Ascending aorta (tissue), 2 donors: ENCODE results near the gene KLHL17. TPM values are rescaled to one million over a fixed set of nuclear protein-coding genes. Genes with fewer than 3 reads are reported as not detected.

Experiments
- DNase-seq, 2 donors: peaks; one replicate each; pipeline ENCODE4 v3.0.0-alpha.2; 2019; ENCODE audit warnings: low spot score in 2 of 2
- H3K27ac ChIP-seq, 2 donors: fragments of 200-600 bp; sonication (generic); one replicate each; pipeline ENCODE4 v1.5.1; 2016 to 2017; ENCODE audit warnings: mild to moderate bottlenecking in 1 of 2
- H3K27me3 ChIP-seq: fragments of 200-600 bp; sonication (generic); one replicate; pipeline ENCODE4 v1.5.1; 2017
- H3K36me3 ChIP-seq, 2 donors: fragments of 200-600 bp; sonication (generic); one replicate each; pipeline ENCODE4 v1.5.1; 2016
- H3K4me1 ChIP-seq, 2 donors: fragments of 200-600 bp; sonication (generic); one replicate each; pipeline ENCODE4 v1.5.1; 2016 to 2017; ENCODE audit warnings: mild to moderate bottlenecking in 1 of 2
- H3K4me3 ChIP-seq, 2 donors: fragments of 200-600 bp; sonication (generic); one replicate each; pipeline ENCODE4 v1.5.1; 2016 to 2017; ENCODE audit warnings: mild to moderate bottlenecking in 1 of 2
- H3K9me3 ChIP-seq, 2 donors: fragments of 200-600 bp; sonication (generic); one replicate each; pipeline ENCODE4 v1.5.1; 2016
- intact Hi-C: fragments of 100-400 bp; cut with DNase I; formaldehyde crosslinking; loops from one replicate; pipeline ENCODE4 v1.15.1; 2023
- total RNA-seq: library from RNA; depleted of rRNA; stranded (reverse); fragments of >200 nt; gene quantifications from one replicate; pipeline ENCODE4 v1.1.0, GENCODE V29; 2016
- TF ChIP-seq, protein P1 (sequence below), 3 experiments: fragments of 200-600 bp in 2 of 3; fragments of 450-650 bp in 1 of 3; sonication (generic) in 2 of 3; IDR thresholded peaks; one replicate each; pipeline ENCODE4 v1.5.1; 2016 to 2019; ENCODE audit warnings: antibody characterized with exemption in 3 of 3, mild to moderate bottlenecking in 1 of 3, moderate library complexity in 1 of 3

KLHL17 gene
- total RNA-seq, 1 donor from 2014 or later, result 16.6 TPM

DNA sequence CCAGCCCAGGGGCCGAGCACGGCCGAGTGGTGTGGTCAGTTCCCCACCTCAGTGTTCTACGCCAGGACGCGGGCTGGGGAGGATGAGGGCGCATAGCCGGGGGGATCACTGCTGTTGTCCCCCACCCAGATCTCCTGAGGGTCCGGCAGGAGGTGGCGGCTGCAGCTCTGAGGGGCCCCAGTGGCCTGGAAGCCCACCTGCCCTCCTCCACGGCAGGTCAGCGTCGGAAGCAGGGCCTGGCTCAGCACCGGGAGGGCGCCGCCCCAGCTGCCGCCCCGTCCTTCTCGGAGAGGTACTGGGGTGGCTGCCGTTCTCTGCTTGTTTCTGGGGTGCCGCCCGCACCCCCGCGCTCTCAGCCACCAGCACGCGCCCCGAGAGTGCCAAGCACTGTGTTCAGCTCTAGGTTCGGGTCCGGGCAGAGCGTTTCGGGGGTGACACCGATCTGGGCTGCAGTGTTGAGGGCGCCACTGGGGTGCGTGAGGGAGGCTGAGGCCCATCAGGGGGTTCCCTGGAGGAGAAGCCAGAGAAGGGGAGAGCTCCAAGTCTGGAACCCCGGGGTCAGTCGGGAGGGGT, 19.3 kb upstream of the KLHL17 start:
- intact Hi-C loops, result loop anchor here (2.0 kb wide), 1 partner anchor 18 kb away; the partner anchor contains the start of gene NOC2L
- Histone ChIP-seq H3K27ac (peak overlapping the region; percentile 53 to 70), H3K36me3 (peaks cover 5 to 13% of the 10 kb centered on the region in 2 donors), H3K4me1 (peaks cover 13 to 21% of the 10 kb centered on the region in 2 donors), H3K27me3 (peaks cover 12% of the 10 kb centered on the region), H3K4me3 (peak overlapping the region; percentile 48 to 62), H3K9me3 (no peaks in the 10 kb centered on the region)
- TF ChIP-seq, protein P1, sequence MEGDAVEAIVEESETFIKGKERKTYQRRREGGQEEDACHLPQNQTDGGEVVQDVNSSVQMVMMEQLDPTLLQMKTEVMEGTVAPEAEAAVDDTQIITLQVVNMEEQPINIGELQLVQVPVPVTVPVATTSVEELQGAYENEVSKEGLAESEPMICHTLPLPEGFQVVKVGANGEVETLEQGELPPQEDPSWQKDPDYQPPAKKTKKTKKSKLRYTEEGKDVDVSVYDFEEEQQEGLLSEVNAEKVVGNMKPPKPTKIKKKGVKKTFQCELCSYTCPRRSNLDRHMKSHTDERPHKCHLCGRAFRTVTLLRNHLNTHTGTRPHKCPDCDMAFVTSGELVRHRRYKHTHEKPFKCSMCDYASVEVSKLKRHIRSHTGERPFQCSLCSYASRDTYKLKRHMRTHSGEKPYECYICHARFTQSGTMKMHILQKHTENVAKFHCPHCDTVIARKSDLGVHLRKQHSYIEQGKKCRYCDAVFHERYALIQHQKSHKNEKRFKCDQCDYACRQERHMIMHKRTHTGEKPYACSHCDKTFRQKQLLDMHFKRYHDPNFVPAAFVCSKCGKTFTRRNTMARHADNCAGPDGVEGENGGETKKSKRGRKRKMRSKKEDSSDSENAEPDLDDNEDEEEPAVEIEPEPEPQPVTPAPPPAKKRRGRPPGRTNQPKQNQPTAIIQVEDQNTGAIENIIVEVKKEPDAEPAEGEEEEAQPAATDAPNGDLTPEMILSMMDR (IDR thresholded peaks at IDR 0.05), result no peak
- DNase-seq, result no peak

- H3K27ac ChIP-seq, result peak overlapping the region; percentile 56 to 70
- H3K9me3 ChIP-seq, result no peaks in the 10 kb centered on the region
- TF ChIP-seq, protein P1 (IDR thresholded peaks at IDR 0.05), result no peak
- peaks cover 13 to 21% of the 10 kb centered on the region in 2 donors for H3K4me1 ChIP-seq
- intact Hi-C loops, result loop anchor here (2.0 kb wide), 1 partner anchor 17 kb away; the partner anchor contains the start of gene NOC2L
- H3K27me3 ChIP-seq, result peaks cover 12% of the 10 kb centered on the region
- peaks cover 5 to 19% of the 10 kb centered on the region in 2 donors for H3K36me3 ChIP-seq
- peak in 1 of 2 donors; percentile 85 for DNase-seq
- peak overlapping the region; percentile 50 to 62 for H3K4me3 ChIP-seq
Measured at GRCh38 chr1:941588-942383, 18.6 kb upstream of the KLHL17 start.

GRCh38 chr1:942411-942821, 18.0 kb upstream of the KLHL17 start:
- intact Hi-C loops, result no loop called here
- TF ChIP-seq, protein P1 (IDR thresholded peaks at IDR 0.05), result no peak
- H3K9me3 ChIP-seq, result no peaks in the 10 kb centered on the region
- no peak for DNase-seq
- peak overlapping the region; percentile 50 to 62 for H3K4me3 ChIP-seq
- H3K4me1 ChIP-seq, result peaks cover 13 to 21% of the 10 kb centered on the region in 2 donors
- peaks cover 10 to 25% of the 10 kb centered on the region in 2 donors for H3K36me3 ChIP-seq
- H3K27me3 ChIP-seq, result peaks cover 12% of the 10 kb centered on the region
- peak overlapping the region; percentile 56 to 60 for H3K27ac ChIP-seq

DNA sequence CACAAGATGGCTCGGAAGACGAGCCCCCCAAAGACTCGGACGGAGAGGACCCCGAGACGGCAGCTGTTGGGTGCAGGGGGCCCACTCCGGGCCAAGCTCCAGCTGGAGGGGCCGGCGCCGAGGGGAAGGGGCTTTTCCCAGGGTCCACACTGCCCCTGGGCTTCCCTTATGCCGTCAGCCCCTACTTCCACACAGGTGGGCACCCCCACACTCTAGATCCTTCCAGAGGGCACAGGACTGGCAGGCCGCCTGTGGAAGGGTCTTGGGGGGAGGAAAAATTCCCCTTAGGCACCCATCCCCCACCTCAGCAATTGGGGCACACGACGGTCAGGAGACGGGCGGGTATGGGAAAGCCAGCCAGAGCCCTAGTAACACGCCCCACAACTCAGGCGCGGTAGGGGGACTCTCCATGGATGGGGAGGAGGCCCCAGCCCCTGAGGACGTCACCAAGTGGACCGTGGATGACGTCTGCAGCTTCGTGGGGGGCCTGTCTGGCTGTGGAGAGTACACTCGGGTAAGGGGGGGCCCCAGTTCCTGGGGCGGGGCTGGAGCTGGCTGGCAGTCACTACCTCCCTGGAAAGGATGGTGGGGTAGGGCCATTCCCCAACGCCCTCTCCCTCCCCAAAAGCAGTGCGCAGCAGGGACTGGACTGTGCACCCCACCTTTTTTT, 17.4 kb upstream of the KLHL17 start:
- Histone ChIP-seq H3K4me1 (peaks cover 13 to 21% of the 10 kb centered on the region in 2 donors), H3K27me3 (peaks cover 12% of the 10 kb centered on the region), H3K9me3 (no peaks in the 10 kb centered on the region), H3K27ac (peak overlapping the region; percentile 38 to 60), H3K36me3 (peaks cover 16 to 31% of the 10 kb centered on the region in 2 donors), H3K4me3 (no peak overlapping the region)
- no peak for DNase-seq
- intact Hi-C loops, result no loop called here
- TF ChIP-seq, protein P1 (IDR thresholded peaks at IDR 0.05), result no peak

DNA sequence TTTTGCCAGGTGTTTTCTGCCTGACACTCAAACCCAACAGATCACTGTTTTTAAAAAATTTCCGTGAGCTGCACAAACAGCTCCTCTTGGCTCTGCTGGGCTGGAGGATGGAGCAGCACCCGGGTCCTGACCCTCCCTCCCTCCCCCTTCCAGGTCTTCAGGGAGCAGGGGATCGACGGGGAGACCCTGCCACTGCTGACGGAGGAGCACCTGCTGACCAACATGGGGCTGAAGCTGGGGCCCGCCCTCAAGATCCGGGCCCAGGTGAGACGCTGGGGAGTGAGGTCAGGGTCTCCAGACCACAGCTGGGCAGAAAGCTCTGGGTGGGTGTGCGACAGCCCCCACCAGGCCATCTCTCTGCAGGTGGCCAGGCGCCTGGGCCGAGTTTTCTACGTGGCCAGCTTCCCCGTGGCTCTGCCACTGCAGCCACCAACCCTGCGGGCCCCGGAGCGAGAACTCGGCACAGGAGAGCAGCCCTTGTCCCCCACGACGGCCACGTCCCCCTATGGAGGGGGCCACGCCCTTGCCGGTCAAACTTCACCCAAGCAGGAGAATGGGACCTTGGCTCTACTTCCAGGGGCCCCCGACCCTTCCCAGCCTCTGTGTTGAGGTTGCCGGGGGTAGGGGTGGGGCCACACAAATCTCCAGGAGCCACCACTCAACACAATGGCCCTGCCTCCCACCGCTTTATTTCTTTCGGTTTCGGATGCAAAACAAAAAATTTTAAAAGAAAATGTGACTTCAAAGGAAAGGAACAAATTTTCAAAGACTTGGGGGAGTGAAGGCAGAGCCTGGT, 16.6 kb upstream of the KLHL17 start:
- H3K36me3 ChIP-seq, result peaks cover 18 to 38% of the 10 kb centered on the region in 2 donors
- TF ChIP-seq, protein P1 (IDR thresholded peaks at IDR 0.05), result no peak
- H3K4me1 ChIP-seq, result peaks cover 13 to 21% of the 10 kb centered on the region in 2 donors
- H3K9me3 ChIP-seq, result no peaks in the 10 kb centered on the region
- H3K4me3 ChIP-seq, result no peak overlapping the region
- peaks cover 12% of the 10 kb centered on the region for H3K27me3 ChIP-seq
- peak overlapping the region in 1 of 2 donors; percentile 3 for H3K27ac ChIP-seq
- intact Hi-C loops, result no loop called here
- no peak for DNase-seq
